ENCODE measurements around the gene PEAK3. TPM values are rescaled to one million over a fixed set of nuclear protein-coding genes. Genes with fewer than 3 reads are reported as not detected.

The PEAK3 gene
- total RNA-seq, 1 donor from 2014 or later: 0.51 TPM

- Mint-ChIP-seq H3K4me1 (ENCODE audit: unreplicated experiment) (peaks cover 7% of the 10 kb centered on the region), H3K4me3 (ENCODE audit: unreplicated experiment) (no peak overlapping the region), H3K27ac (ENCODE audit: unreplicated experiment) (peak overlapping the region; percentile 34), H3K9me3 (ENCODE audit: unreplicated experiment) (no peaks in the 10 kb centered on the region), H3K27me3 (ENCODE audit: unreplicated experiment) (no peaks in the 10 kb centered on the region), H3K36me3 (ENCODE audit: unreplicated experiment) (peaks cover 16% of the 10 kb centered on the region)
- TF ChIP-seq, protein P1, sequence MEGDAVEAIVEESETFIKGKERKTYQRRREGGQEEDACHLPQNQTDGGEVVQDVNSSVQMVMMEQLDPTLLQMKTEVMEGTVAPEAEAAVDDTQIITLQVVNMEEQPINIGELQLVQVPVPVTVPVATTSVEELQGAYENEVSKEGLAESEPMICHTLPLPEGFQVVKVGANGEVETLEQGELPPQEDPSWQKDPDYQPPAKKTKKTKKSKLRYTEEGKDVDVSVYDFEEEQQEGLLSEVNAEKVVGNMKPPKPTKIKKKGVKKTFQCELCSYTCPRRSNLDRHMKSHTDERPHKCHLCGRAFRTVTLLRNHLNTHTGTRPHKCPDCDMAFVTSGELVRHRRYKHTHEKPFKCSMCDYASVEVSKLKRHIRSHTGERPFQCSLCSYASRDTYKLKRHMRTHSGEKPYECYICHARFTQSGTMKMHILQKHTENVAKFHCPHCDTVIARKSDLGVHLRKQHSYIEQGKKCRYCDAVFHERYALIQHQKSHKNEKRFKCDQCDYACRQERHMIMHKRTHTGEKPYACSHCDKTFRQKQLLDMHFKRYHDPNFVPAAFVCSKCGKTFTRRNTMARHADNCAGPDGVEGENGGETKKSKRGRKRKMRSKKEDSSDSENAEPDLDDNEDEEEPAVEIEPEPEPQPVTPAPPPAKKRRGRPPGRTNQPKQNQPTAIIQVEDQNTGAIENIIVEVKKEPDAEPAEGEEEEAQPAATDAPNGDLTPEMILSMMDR (IDR thresholded peaks at IDR 0.05): no peak
- DNase-seq (ENCODE audit: extremely low spot score, unreplicated experiment): no peak
Observed at GRCh38 chr19:2229103-2230032, 52.6 kb downstream of the PEAK3 start.

DNA sequence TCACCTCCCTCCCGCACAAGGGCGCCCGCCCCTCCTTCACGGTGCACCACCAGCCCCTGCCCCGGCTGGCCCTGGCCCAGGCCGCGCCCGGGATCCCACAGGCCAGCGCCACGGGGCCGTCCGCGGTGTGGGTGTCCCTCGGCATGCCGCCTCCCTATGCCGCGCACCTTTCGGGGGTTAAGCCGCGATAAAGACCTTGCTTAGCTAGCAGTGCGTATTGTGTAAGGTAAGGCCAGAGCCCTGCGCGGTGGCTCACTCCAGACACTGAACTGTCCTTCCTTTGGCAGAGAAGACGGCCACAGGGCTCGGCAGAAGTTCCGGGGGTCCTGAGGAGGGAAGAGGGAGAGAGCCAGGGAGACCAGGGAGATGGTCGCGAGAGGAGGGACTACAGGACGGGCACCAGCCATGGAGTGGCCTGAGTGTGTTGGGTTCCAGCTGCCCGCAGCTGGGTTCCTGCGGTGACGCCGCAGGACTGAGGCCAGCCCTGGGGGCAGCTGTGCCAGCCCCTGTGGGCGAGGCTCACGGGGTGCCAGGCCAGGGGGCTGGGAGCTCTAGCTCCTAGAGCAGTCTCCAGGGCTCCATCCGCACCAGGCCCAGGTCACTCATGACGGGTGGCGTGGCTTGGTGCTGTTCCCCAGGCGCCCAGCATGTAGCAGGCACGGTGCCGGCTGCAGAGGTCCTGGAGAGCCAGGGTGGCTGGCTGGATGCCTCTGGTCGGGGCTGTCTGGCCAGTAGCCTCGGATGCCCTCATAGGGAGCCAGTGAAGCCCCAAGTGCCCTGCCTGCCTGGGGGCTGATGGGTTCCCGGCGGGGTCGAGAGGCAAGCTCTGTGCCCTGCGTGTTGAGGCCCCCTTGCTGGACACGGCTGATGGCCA lies 53.6 kb downstream of the PEAK3 start:
- H3K27ac Mint-ChIP-seq (ENCODE audit: unreplicated experiment): peak overlapping the region; percentile 34

GRCh38 chr19:2227415-2228156 lies 54.4 kb downstream of the PEAK3 start:
- no peaks in the 10 kb centered on the region for H3K9me3 Mint-ChIP-seq (ENCODE audit: unreplicated experiment)
- DNase-seq (ENCODE audit: extremely low spot score, unreplicated experiment): no peak
- TF ChIP-seq, protein P1 (IDR thresholded peaks at IDR 0.05): no peak
- H3K4me1 Mint-ChIP-seq (ENCODE audit: unreplicated experiment): no peaks in the 10 kb centered on the region
- peaks cover 24% of the 10 kb centered on the region for H3K36me3 Mint-ChIP-seq (ENCODE audit: unreplicated experiment)
- H3K27me3 Mint-ChIP-seq (ENCODE audit: unreplicated experiment): no peaks in the 10 kb centered on the region
- H3K27ac Mint-ChIP-seq (ENCODE audit: unreplicated experiment): no peak overlapping the region
- no peak overlapping the region for H3K4me3 Mint-ChIP-seq (ENCODE audit: unreplicated experiment)

More for the DNA sequence above, 53.6 kb downstream of the PEAK3 start:
- no peak for DNase-seq (ENCODE audit: extremely low spot score, unreplicated experiment)
- no peaks in the 10 kb centered on the region for H3K9me3 Mint-ChIP-seq (ENCODE audit: unreplicated experiment)
- H3K4me1 Mint-ChIP-seq (ENCODE audit: unreplicated experiment): peaks cover 3% of the 10 kb centered on the region
- no peaks in the 10 kb centered on the region for H3K27me3 Mint-ChIP-seq (ENCODE audit: unreplicated experiment)
- TF ChIP-seq, protein P1 (IDR thresholded peaks at IDR 0.05): no peak
- no peak overlapping the region for H3K4me3 Mint-ChIP-seq (ENCODE audit: unreplicated experiment)
- H3K36me3 Mint-ChIP-seq (ENCODE audit: unreplicated experiment): peaks cover 24% of the 10 kb centered on the region

DNA sequence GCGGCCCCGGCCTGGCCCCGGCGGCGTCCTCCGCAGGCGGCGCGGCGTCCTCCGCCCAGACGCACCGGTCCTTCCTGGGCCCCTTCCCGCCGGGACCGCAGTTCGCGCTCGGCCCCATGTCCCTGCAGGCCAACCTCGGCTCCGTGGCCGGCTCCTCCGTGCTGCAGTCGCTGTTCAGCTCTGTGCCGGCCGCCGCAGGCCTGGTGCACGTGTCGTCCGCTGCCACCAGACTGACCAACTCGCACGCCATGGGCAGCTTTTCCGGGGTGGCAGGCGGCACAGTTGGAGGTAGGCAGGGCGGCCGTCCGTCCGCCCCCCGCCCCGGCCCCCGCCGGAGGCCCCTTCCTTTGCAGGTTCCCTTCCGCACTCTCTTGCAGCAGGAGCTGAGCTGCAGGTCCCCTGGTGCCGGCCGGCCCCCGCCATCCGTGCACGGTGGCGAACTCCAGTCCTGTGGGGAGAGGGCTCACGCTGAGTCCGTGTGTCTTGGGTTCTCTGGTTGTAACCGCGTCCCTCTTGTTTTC lies 55.1 kb downstream of the PEAK3 start:
- peaks cover 24% of the 10 kb centered on the region for H3K36me3 Mint-ChIP-seq (ENCODE audit: unreplicated experiment)
- TF ChIP-seq, protein P1 (IDR thresholded peaks at IDR 0.05): no peak
- no peaks in the 10 kb centered on the region for H3K9me3 Mint-ChIP-seq (ENCODE audit: unreplicated experiment)
- H3K4me1 Mint-ChIP-seq (ENCODE audit: unreplicated experiment): no peaks in the 10 kb centered on the region
- no peak overlapping the region for H3K4me3 Mint-ChIP-seq (ENCODE audit: unreplicated experiment)
- no peaks in the 10 kb centered on the region for H3K27me3 Mint-ChIP-seq (ENCODE audit: unreplicated experiment)
- DNase-seq (ENCODE audit: extremely low spot score, unreplicated experiment): no peak
- H3K27ac Mint-ChIP-seq (ENCODE audit: unreplicated experiment): no peak overlapping the region
